Neural cell (in vitro differentiated cells): ENCODE data around the gene OR10V1. TPM values are rescaled to one million over a fixed set of nuclear protein-coding genes. Genes with fewer than 3 reads are reported as not detected.

ENCODE experiments used
- H2AFZ ChIP-seq: fragments of 200-600, 300-800 bp; sonication (generic), shearing (Covaris generic); 2 replicates; pipeline ENCODE4 v1.6.0; 2014; ENCODE audit warnings: low read depth, mild to moderate bottlenecking, antibody characterized with exemption, low read length, moderate library complexity
- H3F3A ChIP-seq: fragments of 200-600 bp; shearing (Covaris generic); 2 replicates; pipeline ENCODE4 v1.6.1; 2016; ENCODE audit warnings: mild to moderate bottlenecking, moderate library complexity, mixed read lengths, antibody characterized with exemption, low read length; ENCODE audit not compliant: insufficient read depth, poor library complexity, severe bottlenecking
- H3K27ac ChIP-seq: fragments of 200-600, 300-800 bp; sonication (generic), shearing (Covaris generic); 2 replicates; pipeline ENCODE4 v1.5.1; 2014; ENCODE audit warnings: mild to moderate bottlenecking, low read length, moderate library complexity
- H3K27me3 ChIP-seq: fragments of 300-800, 200-600 bp; sonication (generic), shearing (Covaris generic); 2 replicates; pipeline ENCODE4 v1.6.0; 2014; ENCODE audit warnings: mild to moderate bottlenecking, low read depth, low read length, moderate library complexity; ENCODE audit not compliant: insufficient read depth
- H3K36me3 ChIP-seq: fragments of 300-800, 200-600 bp; sonication (generic), shearing (Covaris generic); 2 replicates; pipeline ENCODE4 v1.5.1; 2014; ENCODE audit warnings: mild to moderate bottlenecking, antibody characterized with exemption, low read length, moderate library complexity; ENCODE audit not compliant: insufficient read depth
- H3K4me2 ChIP-seq: fragments of 300-800, 200-600 bp; sonication (generic), shearing (Covaris generic); 2 replicates; pipeline ENCODE4 v1.6.0; 2014; ENCODE audit warnings: mild to moderate bottlenecking, low read length
- H3K4me3 ChIP-seq: fragments of 300-800, 200-600 bp; sonication (generic), shearing (Covaris generic); 2 replicates; pipeline ENCODE4 v1.5.1; 2014; ENCODE audit warnings: mild to moderate bottlenecking, low read length, moderate library complexity
- H3K79me2 ChIP-seq: fragments of 200-600 bp; shearing (Covaris generic); replicated peaks from 2 replicates; pipeline ENCODE4 v1.6.0; 2014; ENCODE audit warnings: mild to moderate bottlenecking, low read length, moderate library complexity; ENCODE audit not compliant: insufficient read depth
- H3K9ac ChIP-seq: fragments of 300-800, 200-600 bp; sonication (generic), shearing (Covaris generic); 2 replicates; pipeline ENCODE4 v1.6.1; 2016; ENCODE audit warnings: mild to moderate bottlenecking, low read length, mixed read lengths
- H3K9me2 ChIP-seq: fragments of 200-600 bp; shearing (Covaris generic); 2 replicates; pipeline ENCODE4 v1.6.1; 2016; ENCODE audit warnings: mild to moderate bottlenecking, low read length, mixed read lengths; ENCODE audit not compliant: insufficient read depth
- H3K9me3 ChIP-seq: fragments of 200-600, 300-800 bp; sonication (generic), shearing (Covaris generic); 2 replicates; pipeline ENCODE4 v1.6.1; 2016; ENCODE audit warnings: mild to moderate bottlenecking, mixed run types, low read length, moderate library complexity, mixed read lengths
- H4K20me1 ChIP-seq: fragments of 200-600 bp; shearing (Covaris generic); 2 replicates; pipeline ENCODE4 v1.6.1; 2016; ENCODE audit warnings: mild to moderate bottlenecking, mixed run types; ENCODE audit not compliant: insufficient read depth
- CTCF ChIP-seq: fragments of 450-650 bp; IDR thresholded peaks from 2 replicates; pipeline ENCODE4 v1.5.1; 2014; ENCODE audit warnings: antibody characterized with exemption, mild to moderate bottlenecking, moderate library complexity; ENCODE audit not compliant: poor library complexity, severe bottlenecking
- EP300 ChIP-seq: fragments of 450-650 bp; conservative IDR thresholded peaks from 2 replicates; pipeline ENCODE4 v1.6.1; 2014; ENCODE audit warnings: antibody characterized with exemption, mild to moderate bottlenecking, moderate library complexity; ENCODE audit not compliant: poor library complexity, severe bottlenecking
- EZH2 ChIP-seq: fragments of 200-600, 300-800 bp; shearing (Covaris generic), sonication (generic); IDR thresholded peaks from 2 replicates; pipeline ENCODE4 v1.6.1; 2014; ENCODE audit warnings: antibody characterized with exemption, low read length, borderline replicate concordance, mild to moderate bottlenecking; ENCODE audit not compliant: insufficient read depth, poor library complexity, severe bottlenecking
- MXI1 ChIP-seq: fragments of 450-650 bp; conservative IDR thresholded peaks from 2 replicates; pipeline ENCODE4 v1.6.1; 2014; ENCODE audit warnings: antibody characterized with exemption, mild to moderate bottlenecking; ENCODE audit not compliant: poor library complexity, severe bottlenecking
- POLR2AphosphoS5 ChIP-seq: IDR thresholded peaks from 2 replicates; pipeline ENCODE4 v1.6.1; 2012
- RAD21 ChIP-seq: fragments of 450-650 bp; conservative IDR thresholded peaks from 2 replicates; pipeline ENCODE4 v1.6.1; 2014; ENCODE audit warnings: antibody characterized with exemption, mild to moderate bottlenecking, moderate library complexity
- REST ChIP-seq: IDR thresholded peaks from 2 replicates; pipeline ENCODE4 v1.6.1; 2012; ENCODE audit warnings: borderline replicate concordance
- SMC3 ChIP-seq: fragments of 450-650 bp; conservative IDR thresholded peaks from 2 replicates; pipeline ENCODE4 v1.6.1; 2014; ENCODE audit warnings: antibody characterized with exemption, mild to moderate bottlenecking, moderate library complexity; ENCODE audit not compliant: poor library complexity
- TAF1 ChIP-seq: IDR thresholded peaks from 2 replicates; pipeline ENCODE4 v1.6.1; 2012; ENCODE audit warnings: low read depth
- polyA plus RNA-seq: library from polyadenylated mRNA; depleted of rRNA; stranded (reverse); fragments of >200 nt; gene quantifications from 2 replicates; pipeline ENCODE4 v1.2.3, GENCODE V29; 2014

Gene OR10V1
- polyA plus RNA-seq, 1 donor from 2014 or later = not detected

GRCh38 chr11:59669611-59670009 lies 44.0 kb downstream of the OR10V1 start:
- peaks cover 7% of the 10 kb centered on the region for H3F3A ChIP-seq
- H4K20me1 ChIP-seq = no peaks in the 10 kb centered on the region
- TF ChIP-seq TAF1 (no peak), RAD21 (no peak), CTCF (peak; percentile 9)

GRCh38 chr11:59668950-59669610 lies 44.6 kb downstream of the OR10V1 start, which contains the start of gene PATL1:
PATL1 (minus strand) TSS chr11:59669037; CDS start chr11:59668895, 142 bp downstream.
- peak within 1 kb of the TSS; percentile 73 for H2AFZ ChIP-seq
- no peaks in the 10 kb centered on the region for H3K36me3 ChIP-seq
- no peaks in the 10 kb centered on the region for H3K9me2 ChIP-seq
- H3K27me3 ChIP-seq = no peaks in the 10 kb centered on the region
- H3K4me3 ChIP-seq = peak within 1 kb of the TSS; percentile 93
- peak within 1 kb of the TSS; percentile 93 for H3K4me2 ChIP-seq
- peaks cover 8% of the 10 kb centered on the region for H3K79me2 ChIP-seq
- H4K20me1 ChIP-seq = no peaks in the 10 kb centered on the region
- H3K9me3 ChIP-seq = no peaks in the 10 kb centered on the region
- peak; percentile 95 for TF ChIP-seq REST
- TF ChIP-seq MXI1 = peak; percentile 100
- TF ChIP-seq EP300 = peak; percentile 54
- peak; percentile 37 for TF ChIP-seq RAD21
- no peak for TF ChIP-seq EZH2
- TF ChIP-seq TAF1 = peak; percentile 73
- peak; percentile 26 for TF ChIP-seq CTCF
- peak; percentile 48 for TF ChIP-seq SMC3
- TF ChIP-seq POLR2AphosphoS5 = peak; percentile 86
- H3F3A ChIP-seq = peaks cover 7% of the 10 kb centered on the region
- peak within 1 kb of the TSS; percentile 87 for H3K27ac ChIP-seq
- H3K9ac ChIP-seq = peak within 1 kb of the TSS; percentile 75

More at GRCh38 chr11:59669611-59670009, 44.0 kb downstream of the OR10V1 start:
- peak overlapping the region; percentile 75 for H3K9ac ChIP-seq
- no peaks in the 10 kb centered on the region for H3K27me3 ChIP-seq
- H2AFZ ChIP-seq = peak overlapping the region; percentile 56
- peak overlapping the region; percentile 87 for H3K27ac ChIP-seq
- H3K36me3 ChIP-seq = no peaks in the 10 kb centered on the region
- peaks cover 8% of the 10 kb centered on the region for H3K79me2 ChIP-seq
- H3K4me3 ChIP-seq = peak overlapping the region; percentile 93
- H3K4me2 ChIP-seq = peak overlapping the region; percentile 90
- H3K9me2 ChIP-seq = no peaks in the 10 kb centered on the region
- H3K9me3 ChIP-seq = no peaks in the 10 kb centered on the region
